Cardiac septum (tissue), 1 donor: Measurements from ENCODE around the gene DNM2. TPM values are rescaled to one million over a fixed set of nuclear protein-coding genes. Genes with fewer than 3 reads are reported as not detected.
"Not testable (repeated sequence)": the region's sequence is repeated elsewhere in the genome, so short reads cannot be mapped to it uniquely, and the experiment has no call there.

Experiments
- DNase-seq: peaks from one replicate; pipeline ENCODE4 v3.0.0-alpha.2; 2020; ENCODE audit warnings: low spot score
- intact Hi-C: fragments of 100-400 bp; cut with DNase I; formaldehyde crosslinking; loops from one replicate; pipeline ENCODE4 v1.14.0; 2022
- total RNA-seq: library from RNA; stranded (reverse); fragmentation: NEBNext Ultra II Directional; extraction: Animal tissue kit (Norgen Biotek cat#: 25700); gene quantifications from one replicate; pipeline ENCODE4 v1.2.1, GENCODE V29; 2021
- donor health status: DM: no; HTN: no; CAD: no.

Gene DNM2
- total RNA-seq, 1 donor from 2014 or later = 138 TPM

GRCh38 chr19:10848230-10848856 is 130.5 kb downstream of the DNM2 start, which contains the start of gene C19orf38:
Gene C19orf38 (plus strand): TSS chr19:10848415. CDS start chr19:10848509, 94 bp downstream.
- intact Hi-C loops = no loop called here
- peak; percentile 88 for DNase-seq

- no peak for DNase-seq
- intact Hi-C loops = no loop called here
Observed at GRCh38 chr19:10850631-10851030, 132.8 kb downstream of the DNM2 start.

- intact Hi-C loops = no loop called here
- no peak for DNase-seq
Observed at GRCh38 chr19:10852098-10852800, 134.4 kb downstream of the DNM2 start.

GRCh38 chr19:10852941-10853340 is 135.1 kb downstream of the DNM2 start:
- intact Hi-C loops = no loop called here
- DNase-seq = no peak

GRCh38 chr19:10854350-10855089 is 136.6 kb downstream of the DNM2 start:
- no peak for DNase-seq
- intact Hi-C loops = no loop called here

- no peak for DNase-seq
- intact Hi-C loops = no loop called here
Observed at GRCh38 chr19:10855879-10856522, 138.1 kb downstream of the DNM2 start.

- intact Hi-C loops, DNase-seq: not testable (repeated sequence)
Observed at GRCh38 chr19:10856899-10857298, 139.0 kb downstream of the DNM2 start.

GRCh38 chr19:10858204-10858828 is 140.4 kb downstream of the DNM2 start:
- intact Hi-C loops = no loop called here
- DNase-seq = no peak

GRCh38 chr19:10861103-10861651 is 143.3 kb downstream of the DNM2 start:
- intact Hi-C loops = loop anchor here (5.0 kb wide), 1 partner anchor 89 kb away; no protein-coding TSS in a partner anchor

GRCh38 chr19:10862561-10863106 is 144.8 kb downstream of the DNM2 start:
- intact Hi-C loops = loop anchor here (5.0 kb wide), 1 partner anchor 90 kb away; no protein-coding TSS in a partner anchor
- no peak for DNase-seq

More at GRCh38 chr19:10861103-10861651, 143.3 kb downstream of the DNM2 start:
- no peak for DNase-seq

GRCh38 chr19:10863107-10863717 is 145.3 kb downstream of the DNM2 start:
- intact Hi-C loops = loop anchor here (5.0 kb wide), 1 partner anchor 91 kb away; no protein-coding TSS in a partner anchor
- DNase-seq = no peak

GRCh38 chr19:10864538-10864899 is 146.6 kb downstream of the DNM2 start:
- peak; percentile 92 for DNase-seq
- intact Hi-C loops = loop anchor here (2.0 to 5.0 kb wide), 2 partner anchors 92 to 148 kb away; no protein-coding TSS in a partner anchor

GRCh38 chr19:10866495-10866894 is 148.6 kb downstream of the DNM2 start:
- intact Hi-C loops = no loop called here
- DNase-seq = no peak

GRCh38 chr19:10868872-10869547 is 151.1 kb downstream of the DNM2 start:
- intact Hi-C loops = no loop called here
- DNase-seq = no peak

GRCh38 chr19:10869872-10870311 is 152.0 kb downstream of the DNM2 start:
- DNase-seq, intact Hi-C loops: not testable (repeated sequence)

GRCh38 chr19:10870501-10870954 is 152.6 kb downstream of the DNM2 start:
- intact Hi-C loops = no loop called here
- DNase-seq = no peak

- intact Hi-C loops = no loop called here
- peak; percentile 100 for DNase-seq
Observed at GRCh38 chr19:10870955-10871603, 153.2 kb downstream of the DNM2 start, which contains the start of gene CARM1. Gene CARM1 (plus strand): TSS chr19:10871553. CDS start chr19:10871703, 150 bp downstream.
